Suprapubic skin (tissue), 4 donors: ENCODE results near the gene MAD1L1.

Source experiments
- POLR2A ChIP-seq, 2 donors: fragments of 450-650 bp; IDR thresholded peaks; one replicate each; pipeline ENCODE4 v1.6.1; 2017; ENCODE audit warnings: antibody characterized with exemption in 2 of 2, mild to moderate bottlenecking in 2 of 2, moderate library complexity in 2 of 2
- POLR2AphosphoS5 ChIP-seq, 3 donors: sonication (generic); formaldehyde crosslinking; IDR thresholded peaks; one replicate each; pipeline ENCODE4 v1.6.1; 2017; ENCODE audit warnings: antibody characterized with exemption in 3 of 3
- TF ChIP-seq, protein P1 (sequence below), 2 donors: fragments of 200-600 bp in 1 of 2; fragments of 450-650 bp in 1 of 2; sonication (generic) in 1 of 2; IDR thresholded peaks; one replicate each; pipeline ENCODE4 v1.5.1; 2016 to 2019; ENCODE audit warnings: antibody characterized with exemption in 2 of 2, mild to moderate bottlenecking in 1 of 2, moderate library complexity in 1 of 2

DNA sequence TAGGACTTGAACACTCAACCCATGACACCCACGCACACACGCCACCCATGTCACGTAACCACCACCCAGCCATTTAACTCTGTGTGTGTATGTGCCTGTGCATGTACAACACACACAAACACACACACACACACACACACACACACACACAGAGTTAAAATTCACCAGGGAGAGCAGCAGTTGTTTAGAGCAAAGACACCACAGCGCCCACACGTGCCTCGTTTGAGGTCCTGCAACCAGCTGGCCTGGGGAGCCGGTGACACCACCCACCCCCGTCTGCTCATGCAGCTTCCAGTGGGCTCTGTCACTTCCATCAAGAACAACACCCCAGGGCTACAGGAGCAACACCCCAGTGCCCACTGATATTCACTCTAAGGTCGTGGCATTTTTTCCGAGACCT, 465.2 kb downstream of the MAD1L1 start:
- TF ChIP-seq, protein P1, sequence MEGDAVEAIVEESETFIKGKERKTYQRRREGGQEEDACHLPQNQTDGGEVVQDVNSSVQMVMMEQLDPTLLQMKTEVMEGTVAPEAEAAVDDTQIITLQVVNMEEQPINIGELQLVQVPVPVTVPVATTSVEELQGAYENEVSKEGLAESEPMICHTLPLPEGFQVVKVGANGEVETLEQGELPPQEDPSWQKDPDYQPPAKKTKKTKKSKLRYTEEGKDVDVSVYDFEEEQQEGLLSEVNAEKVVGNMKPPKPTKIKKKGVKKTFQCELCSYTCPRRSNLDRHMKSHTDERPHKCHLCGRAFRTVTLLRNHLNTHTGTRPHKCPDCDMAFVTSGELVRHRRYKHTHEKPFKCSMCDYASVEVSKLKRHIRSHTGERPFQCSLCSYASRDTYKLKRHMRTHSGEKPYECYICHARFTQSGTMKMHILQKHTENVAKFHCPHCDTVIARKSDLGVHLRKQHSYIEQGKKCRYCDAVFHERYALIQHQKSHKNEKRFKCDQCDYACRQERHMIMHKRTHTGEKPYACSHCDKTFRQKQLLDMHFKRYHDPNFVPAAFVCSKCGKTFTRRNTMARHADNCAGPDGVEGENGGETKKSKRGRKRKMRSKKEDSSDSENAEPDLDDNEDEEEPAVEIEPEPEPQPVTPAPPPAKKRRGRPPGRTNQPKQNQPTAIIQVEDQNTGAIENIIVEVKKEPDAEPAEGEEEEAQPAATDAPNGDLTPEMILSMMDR (IDR thresholded peaks at IDR 0.05), result no peak
- TF ChIP-seq POLR2AphosphoS5 (IDR thresholded peaks at IDR 0.05), result no peak
- no peak for TF ChIP-seq POLR2A (IDR thresholded peaks at IDR 0.05)
